HepG2 (cell line): ENCODE results near the gene CTPS2.
A peak's percentile ranks its signal among the peaks of the same experiment; 100 is the strongest.

ENCODE experiments used
- ARID3A ChIP-seq: IDR thresholded peaks from 2 replicates; pipeline ENCODE4 v1.6.1; 2012; ENCODE audit warnings: low read depth, low read length, improper control_type of control experiment
- CTCF ChIP-seq: sonication (generic); formaldehyde crosslinking; IDR thresholded peaks from 2 replicates; pipeline ENCODE4 v1.5.0; 2020; ENCODE audit warnings: mild to moderate bottlenecking, missing genetic modification reagents, moderate library complexity
- GTF2F1 ChIP-seq: fragments of 150-350 bp; IDR thresholded peaks from 2 replicates; pipeline ENCODE4 v1.6.1; 2014; ENCODE audit warnings: low read length
- MIER2 ChIP-seq: IDR thresholded peaks from 2 replicates; pipeline ENCODE4 v1.6.1; 2016; ENCODE audit warnings: missing biosample characterization, missing genetic modification reagents
- POLR2A ChIP-seq, 2 experiments: IDR thresholded peaks; 2 replicates each; pipeline ENCODE4 v1.6.1; 2011; ENCODE audit warnings: low read depth in 2 of 2, low read length in 2 of 2, mild to moderate bottlenecking in 1 of 2, moderate library complexity in 1 of 2; ENCODE audit not compliant: insufficient read depth in 1 of 2
- RBM39 ChIP-seq: fragments of 200-400 bp; formaldehyde crosslinking; IDR thresholded peaks from one replicate; pipeline ENCODE4 v1.6.1; 2018; ENCODE audit warnings: antibody characterized with exemption, mild to moderate bottlenecking, low read depth, low read length; ENCODE audit not compliant: poor library complexity, severe bottlenecking
- ZNF232 ChIP-seq: sonication (generic); formaldehyde crosslinking; IDR thresholded peaks from 2 replicates; pipeline ENCODE4 v1.4.0; 2020; ENCODE audit warnings: missing genetic modification reagents, borderline replicate concordance
- ZNF354B ChIP-seq: sonication (generic); formaldehyde crosslinking; IDR thresholded peaks from 2 replicates; pipeline ENCODE4 v1.8.0; 2022; ENCODE audit warnings: mild to moderate bottlenecking, missing genetic modification reagents
- ZZZ3 ChIP-seq: sonication (generic); formaldehyde crosslinking; IDR thresholded peaks from 2 replicates; pipeline ENCODE4 v1.4.0; 2020; ENCODE audit warnings: missing genetic modification reagents, mild to moderate bottlenecking, borderline replicate concordance
- TF ChIP-seq, protein P1 (sequence below): sonication (generic); formaldehyde crosslinking; IDR thresholded peaks from 2 replicates; pipeline ENCODE4 v1.5.0; 2020; ENCODE audit warnings: mild to moderate bottlenecking, missing genetic modification reagents

- TF ChIP-seq POLR2A (IDR thresholded peaks at IDR 0.05; ENCODE audit: insufficient read depth in 1 of 2, low read depth in 2 of 2, low read length in 2 of 2): peak; percentile 59 to 66; a peak in 3 of 4 replicates
- TF ChIP-seq RBM39: no peak
- no peak for TF ChIP-seq ZZZ3 (CRISPR knock-in tag)
- TF ChIP-seq ZNF354B (CRISPR knock-in tag): no peak
- TF ChIP-seq ARID3A: no peak
- TF ChIP-seq MIER2 (CRISPR knock-in tag): no peak
- no peak for TF ChIP-seq CTCF (CRISPR knock-in tag)
- TF ChIP-seq, protein P1, sequence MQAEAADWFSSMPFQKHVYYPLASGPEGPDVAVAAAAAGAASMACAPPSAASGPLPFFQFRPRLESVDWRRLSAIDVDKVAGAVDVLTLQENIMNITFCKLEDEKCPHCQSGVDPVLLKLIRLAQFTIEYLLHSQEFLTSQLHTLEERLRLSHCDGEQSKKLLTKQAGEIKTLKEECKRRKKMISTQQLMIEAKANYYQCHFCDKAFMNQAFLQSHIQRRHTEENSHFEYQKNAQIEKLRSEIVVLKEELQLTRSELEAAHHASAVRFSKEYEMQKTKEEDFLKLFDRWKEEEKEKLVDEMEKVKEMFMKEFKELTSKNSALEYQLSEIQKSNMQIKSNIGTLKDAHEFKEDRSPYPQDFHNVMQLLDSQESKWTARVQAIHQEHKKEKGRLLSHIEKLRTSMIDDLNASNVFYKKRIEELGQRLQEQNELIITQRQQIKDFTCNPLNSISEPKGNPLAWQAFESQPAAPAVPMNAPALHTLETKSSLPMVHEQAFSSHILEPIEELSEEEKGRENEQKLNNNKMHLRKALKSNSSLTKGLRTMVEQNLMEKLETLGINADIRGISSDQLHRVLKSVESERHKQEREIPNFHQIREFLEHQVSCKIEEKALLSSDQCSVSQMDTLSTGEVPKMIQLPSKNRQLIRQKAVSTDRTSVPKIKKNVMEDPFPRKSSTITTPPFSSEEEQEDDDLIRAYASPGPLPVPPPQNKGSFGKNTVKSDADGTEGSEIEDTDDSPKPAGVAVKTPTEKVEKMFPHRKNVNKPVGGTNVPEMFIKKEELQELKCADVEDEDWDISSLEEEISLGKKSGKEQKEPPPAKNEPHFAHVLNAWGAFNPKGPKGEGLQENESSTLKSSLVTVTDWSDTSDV (CRISPR knock-in tag): no peak
- TF ChIP-seq ZNF232 (CRISPR knock-in tag): no peak
- TF ChIP-seq GTF2F1: no peak
Measured at GRCh38 chrX:16712548-16713155, at the start of gene CTPS2.
